Astrocyte of the hippocampus (primary cell): ENCODE measurements around the gene HDAC9.

ENCODE experiments used
- DNase-seq: peaks from one replicate; pipeline ENCODE4 v3.0.0; 2011; ENCODE audit warnings: low read depth, low spot score

Gene HDAC9

DNA sequence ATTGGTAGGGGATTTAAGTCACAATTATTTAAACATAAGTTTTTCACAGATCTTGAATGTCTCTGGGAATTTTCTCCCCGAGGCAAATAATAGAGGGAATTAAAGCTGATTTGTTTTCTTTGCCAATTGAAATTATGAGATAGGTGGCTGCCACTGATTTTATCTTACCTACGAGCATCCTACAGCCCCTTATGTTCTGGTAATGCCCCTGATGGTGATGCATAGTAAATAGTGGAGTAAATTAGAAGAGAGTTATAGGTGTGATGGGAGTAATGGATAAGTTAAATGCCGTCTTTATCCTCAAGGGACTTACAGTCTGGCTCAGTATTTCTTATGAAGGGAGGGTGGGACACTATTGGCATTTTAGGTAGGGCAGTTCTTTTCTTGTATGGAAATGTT, 58.1 kb downstream of the HDAC9 start:
- DNase-seq = no peak

DNA sequence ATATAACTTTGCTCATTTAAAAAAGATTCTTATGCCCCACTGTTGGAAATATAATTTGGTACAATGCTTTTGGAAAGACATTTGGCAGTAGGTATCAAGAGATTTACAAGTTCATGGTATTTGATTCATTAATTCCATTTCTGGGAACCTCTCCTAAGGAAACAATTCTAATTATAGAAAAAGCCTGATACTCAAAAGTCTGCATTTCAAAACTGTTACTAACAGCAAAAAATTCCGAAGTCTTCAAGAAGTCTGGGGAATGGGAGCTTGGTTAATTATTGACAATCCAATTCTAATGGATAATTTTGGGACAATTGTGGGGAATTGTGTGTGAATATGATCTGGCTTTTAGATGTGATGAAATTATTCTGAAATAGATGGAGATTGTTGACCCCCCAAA, 59.6 kb downstream of the HDAC9 start:
- DNase-seq = peak; percentile 66

- no peak for DNase-seq
Measured at GRCh38 chr7:18555968-18556367, 60.4 kb downstream of the HDAC9 start.

- DNase-seq = peak; percentile 74
Measured at GRCh38 chr7:18558503-18558902, 63.0 kb downstream of the HDAC9 start.

DNA sequence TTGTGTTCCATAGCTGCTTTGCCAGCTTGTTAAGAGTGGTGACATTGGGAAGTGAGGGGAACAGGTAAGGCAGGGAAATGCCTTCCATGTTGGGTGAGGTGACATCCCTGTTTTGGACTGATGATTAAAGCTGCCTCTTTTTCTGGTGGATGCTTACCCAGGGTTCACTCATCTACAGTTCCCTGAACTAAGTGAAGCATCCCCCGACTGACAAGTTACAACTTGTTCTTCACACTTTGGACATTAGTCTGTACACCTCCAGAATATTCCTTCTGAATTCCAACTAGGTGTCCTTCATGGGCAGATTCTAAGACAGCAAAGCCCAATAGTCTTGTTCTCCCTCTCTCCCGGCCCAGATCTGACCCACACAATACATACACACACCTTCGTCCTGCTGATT, 63.4 kb downstream of the HDAC9 start:
- DNase-seq = no peak

DNA sequence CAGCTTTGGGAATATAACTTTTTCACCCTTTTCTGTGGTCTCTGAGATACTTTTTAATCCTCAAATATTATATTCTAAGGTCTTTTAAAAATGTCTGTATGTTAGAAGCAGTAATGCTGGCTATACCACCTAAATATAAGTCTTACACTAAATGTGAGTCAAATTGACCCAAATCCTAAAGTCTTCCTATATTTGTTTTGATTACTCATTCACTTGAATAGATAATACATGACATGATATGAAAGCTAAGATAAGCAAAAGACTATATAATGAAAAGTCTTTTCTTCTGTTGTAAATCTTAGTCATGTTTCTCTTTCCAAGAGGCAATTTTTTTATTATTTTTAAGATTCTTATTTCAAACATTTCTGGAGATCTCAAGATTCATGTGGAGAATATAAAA, 64.2 kb downstream of the HDAC9 start:
- no peak for DNase-seq

DNA sequence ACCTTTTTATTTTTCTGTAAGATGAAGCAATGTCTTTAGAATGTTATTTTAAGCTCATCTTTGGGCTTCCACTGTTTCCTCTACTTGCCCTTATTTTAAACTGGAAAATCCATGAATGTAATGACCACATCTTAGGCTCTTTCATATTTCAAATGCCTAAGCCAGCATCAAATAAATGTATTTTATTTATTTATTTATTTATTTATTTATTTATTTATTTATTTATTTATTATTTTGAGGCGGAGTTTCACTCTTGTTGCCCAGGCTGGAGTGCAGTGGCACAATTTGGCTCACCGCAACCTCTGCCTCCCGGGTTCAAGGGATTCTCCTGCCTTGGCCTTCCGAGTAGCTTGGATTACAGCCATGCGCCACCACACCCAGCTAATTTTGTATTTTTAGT, 69.2 kb downstream of the HDAC9 start:
- no peak for DNase-seq

- no peak for DNase-seq
Measured at GRCh38 chr7:18565337-18565736, 69.8 kb downstream of the HDAC9 start.

DNA sequence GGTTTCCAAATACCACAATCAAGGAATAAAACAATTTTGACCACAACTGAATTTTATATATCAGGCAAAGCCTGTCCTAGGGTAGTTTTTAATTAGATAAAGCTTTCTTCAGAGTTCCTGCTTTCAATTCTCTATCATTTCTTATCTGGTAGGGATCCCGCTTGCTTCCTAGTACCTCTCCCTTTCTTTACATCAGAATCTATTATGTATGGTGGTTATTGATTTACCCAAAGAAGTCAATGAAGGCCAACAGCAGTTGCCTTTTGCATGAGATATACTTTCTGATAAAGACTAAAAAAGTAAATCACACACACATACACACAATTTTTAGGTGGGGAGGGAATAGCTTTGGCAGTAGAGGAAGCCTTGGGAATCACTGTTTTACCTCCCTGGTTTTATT, 70.7 kb downstream of the HDAC9 start:
- DNase-seq = no peak

DNA sequence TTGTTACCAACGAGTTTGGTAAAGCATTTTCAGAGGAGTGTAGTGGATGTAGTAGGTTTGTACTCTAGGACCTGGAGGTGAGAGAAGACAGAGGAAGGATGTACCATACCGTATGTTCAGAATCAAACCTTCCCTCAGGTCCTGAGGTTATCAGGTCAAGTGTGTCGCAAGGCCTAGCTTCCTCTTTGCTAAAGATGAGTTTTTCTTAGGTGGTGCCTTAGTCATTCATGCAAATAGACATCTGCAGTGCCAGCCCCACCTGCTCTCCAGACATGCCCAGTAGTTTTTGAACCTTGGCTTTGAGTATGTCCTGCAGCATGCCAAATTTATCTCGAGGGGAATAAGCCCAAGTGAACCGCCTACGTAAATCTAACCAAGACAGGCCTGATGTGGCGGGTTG, 71.3 kb downstream of the HDAC9 start:
- DNase-seq = no peak

- DNase-seq = no peak
Measured at GRCh38 chr7:18570441-18570840, 74.9 kb downstream of the HDAC9 start.

DNA sequence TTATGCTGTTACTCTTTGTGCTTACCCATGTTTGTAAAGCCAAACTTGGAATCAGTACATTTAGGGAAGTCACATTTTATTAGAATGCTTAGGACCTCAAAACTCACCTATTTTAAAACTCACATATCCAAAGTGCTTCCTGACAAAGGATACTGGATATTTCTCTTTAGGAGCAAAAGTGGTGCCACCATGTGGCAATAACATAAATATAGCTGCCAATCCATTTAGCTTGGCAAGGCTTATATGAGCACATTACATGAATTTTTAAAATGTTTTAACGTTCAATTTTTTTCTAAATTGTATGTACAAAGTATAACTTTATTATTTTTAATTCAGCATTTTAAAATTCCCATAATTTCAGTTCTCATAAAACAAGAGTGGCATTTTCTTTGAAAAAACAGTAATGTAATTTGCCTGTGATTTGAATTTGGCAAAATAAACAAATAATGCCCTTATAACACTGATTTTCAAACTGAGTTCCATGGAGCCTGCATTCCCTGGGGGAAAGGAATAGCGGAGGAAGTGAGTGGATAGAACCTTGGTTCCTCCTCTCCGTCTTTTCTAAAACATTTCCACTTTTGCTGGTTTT, 75.4 kb downstream of the HDAC9 start:
- DNase-seq = peak; percentile 68

DNA sequence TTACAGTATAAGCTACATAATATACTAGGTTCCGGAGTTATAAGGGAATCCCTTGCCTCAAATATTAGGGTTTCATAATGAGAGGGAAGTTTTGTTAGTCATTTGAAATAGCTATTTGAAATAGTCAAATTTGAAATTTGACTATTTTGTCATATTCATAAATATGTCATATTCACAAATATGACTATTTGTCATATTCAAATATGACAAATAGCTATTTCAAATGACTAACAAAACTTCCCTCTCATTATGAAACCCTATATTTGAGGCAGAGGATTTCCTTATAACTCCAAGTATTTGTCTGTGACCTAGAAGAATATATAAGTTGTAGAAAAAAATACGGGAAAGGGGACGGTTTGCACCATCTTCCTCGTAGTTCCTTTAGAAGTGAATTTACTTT, 76.6 kb downstream of the HDAC9 start:
- no peak for DNase-seq

DNA sequence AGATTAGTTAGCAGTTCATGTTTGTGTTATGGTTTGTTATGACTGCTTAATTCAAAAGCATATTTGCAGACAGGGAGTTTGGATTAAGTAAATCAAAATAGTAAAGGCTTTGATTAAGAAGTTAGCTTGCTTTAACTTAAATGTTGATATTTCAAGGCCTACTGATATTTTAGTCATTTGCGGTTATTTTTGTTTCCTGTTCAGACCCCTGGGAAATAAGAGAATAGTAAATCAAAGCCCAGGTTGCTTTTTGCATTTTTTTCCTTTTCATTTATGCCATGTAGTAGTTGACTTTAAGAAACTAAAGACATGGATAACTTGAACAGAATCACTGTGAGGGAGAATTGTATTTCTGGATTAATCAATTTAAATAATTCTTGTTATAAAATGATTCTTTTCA, 77.3 kb downstream of the HDAC9 start:
- DNase-seq = no peak

DNA sequence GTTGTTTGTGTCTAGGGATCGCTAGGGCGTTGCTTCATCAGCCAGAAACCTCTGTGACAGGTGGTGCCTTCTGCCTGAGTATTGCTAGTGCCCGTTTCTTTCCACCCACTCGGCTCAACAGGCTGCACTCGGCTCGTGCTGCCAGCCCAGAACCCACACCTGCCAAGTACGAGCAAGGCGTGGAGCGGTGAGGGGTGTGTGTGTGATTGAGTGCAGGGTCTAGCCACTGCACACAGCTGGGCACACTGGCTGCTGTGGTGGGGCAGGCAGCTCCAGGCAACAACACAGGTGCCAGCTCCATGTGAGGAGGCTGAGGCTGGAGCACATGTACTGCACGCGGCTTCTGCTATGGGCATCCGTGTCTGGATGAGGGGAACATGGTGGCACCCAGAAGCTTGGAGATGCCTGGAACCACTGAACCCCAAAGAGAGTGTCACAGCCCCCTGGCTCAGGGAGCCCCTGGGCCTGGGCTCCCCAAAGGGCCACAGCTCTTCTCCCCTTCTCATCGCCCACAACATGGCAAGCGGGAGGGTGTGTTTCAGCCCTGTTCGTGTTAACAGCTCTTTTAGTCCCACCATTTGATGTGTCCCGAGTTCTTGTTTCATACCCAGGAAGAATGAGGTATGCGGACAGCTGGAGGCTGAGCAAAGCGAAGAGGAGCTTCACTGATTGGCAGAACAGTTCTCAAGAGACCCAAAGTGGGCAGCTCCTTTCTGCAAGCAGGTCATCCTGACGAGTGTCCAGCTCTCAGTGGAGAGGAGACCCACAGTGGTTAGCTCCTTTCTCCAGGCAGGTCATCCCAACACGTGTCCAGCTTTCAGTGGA, 78.1 kb downstream of the HDAC9 start:
- no peak for DNase-seq

DNA sequence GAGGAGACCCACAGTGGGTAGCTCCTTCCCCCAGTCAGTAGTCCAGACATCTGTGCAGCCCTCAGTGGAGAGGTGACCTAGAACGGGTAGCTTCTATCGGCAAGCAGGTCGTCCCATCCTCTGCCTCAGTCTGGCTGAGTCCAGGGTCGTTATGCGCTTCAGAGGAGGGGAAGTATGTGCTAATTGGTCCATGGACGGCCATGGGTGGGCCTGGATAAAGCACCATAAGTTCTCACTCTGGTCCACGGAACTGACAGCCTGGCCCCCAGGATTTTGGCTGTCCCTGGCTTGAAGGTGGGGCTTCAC, 78.6 kb downstream of the HDAC9 start:
- DNase-seq = no peak

DNA sequence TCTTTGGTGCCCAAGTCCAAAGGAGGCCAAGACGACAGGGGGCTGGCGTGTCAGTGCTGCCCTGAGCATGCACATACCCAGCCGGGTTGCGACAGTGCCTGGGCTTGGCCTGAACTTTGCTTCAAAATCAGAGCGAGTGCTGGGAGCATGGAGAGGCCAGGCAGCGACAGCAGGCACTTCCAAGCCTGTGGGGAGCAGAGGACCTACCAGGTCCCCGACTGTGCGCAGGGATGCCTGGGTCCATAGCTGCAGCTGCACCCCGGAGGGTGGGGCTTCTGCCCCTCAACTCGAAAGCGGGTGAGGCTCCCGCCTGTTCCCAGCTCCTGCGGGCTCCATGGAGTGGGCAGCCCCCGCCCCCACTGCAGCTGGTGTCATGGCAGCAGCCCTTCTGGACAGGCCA, 79.1 kb downstream of the HDAC9 start:
- DNase-seq = no peak

DNA sequence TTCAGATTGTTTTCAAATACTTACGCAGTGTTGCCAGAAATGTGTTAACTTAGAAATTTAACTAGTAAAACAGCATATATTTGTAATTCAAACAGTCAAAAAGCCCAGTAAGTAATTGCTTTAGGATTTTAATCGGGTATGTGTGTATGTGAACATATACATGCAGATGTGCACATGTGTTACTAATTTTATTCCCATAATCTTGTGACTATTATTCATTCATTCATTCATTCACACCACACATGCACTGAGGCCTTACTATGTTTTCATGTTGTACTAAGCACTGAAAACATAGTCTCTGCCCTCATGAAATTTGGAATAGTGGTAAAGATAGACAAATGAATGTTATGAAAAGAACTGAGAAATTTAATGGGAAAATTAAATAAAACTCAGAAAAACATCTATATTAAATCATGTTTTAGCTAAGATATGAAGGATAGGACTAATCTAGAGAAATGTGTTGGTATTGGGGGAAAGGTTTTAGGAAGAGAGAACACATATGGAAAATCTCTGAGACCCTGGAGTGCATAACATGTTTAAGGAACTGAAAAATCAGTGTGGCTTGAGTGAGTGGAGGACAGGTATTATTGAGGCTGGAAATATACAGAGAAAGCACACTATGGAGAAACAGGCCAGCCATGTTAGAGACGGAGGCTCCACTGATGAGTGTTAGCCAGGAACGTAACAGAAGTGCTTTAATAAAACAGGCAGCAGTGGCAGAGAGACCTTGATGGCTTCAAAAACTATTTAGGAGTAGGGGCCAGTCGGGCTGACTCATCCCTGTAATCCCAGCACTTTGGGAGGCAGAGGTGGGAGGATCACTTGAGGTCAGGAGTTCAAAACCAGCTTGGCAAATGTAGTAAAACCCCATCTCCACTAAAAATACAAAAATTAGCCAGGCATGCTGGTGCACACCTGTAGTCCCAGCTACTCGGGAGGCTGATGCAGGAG, 80.3 kb downstream of the HDAC9 start:
- DNase-seq = no peak

DNA sequence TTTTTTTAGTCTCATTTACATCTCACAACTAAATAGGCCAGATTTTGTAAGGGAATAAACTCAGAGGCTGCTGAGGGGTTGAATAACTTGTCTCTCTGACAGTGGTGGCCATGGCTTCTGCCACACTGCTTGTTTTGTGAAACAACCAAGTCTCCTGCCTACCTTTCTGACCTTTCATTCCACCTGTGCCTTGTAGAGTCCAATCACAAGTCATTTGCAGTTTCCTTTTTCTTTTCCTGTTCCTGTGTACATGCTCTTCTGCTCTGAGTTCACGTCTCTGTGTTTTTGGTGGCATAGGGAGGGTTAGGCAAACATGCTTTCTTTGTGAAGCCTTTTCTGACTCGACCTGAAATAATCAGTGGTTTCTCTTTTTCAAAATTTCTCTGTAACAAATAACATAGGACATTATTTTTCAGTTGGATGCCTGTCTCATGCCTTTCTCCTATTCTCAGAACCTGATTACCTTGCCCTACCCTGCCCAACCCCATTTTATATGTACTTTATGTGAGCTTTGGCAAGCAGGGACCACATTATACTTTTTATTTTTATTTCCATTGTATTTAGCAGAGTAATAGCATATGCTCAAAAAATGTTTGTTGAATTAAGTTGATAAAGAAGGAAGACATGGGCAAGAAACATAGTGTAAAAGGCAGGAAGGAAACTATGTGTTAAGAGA, 81.7 kb downstream of the HDAC9 start:
- no peak for DNase-seq

GRCh38 chr7:18579698-18580097, 84.1 kb downstream of the HDAC9 start:
- DNase-seq = no peak

- peak; percentile 47 for DNase-seq
Measured at GRCh38 chr7:18580950-18581349, 85.4 kb downstream of the HDAC9 start.

DNA sequence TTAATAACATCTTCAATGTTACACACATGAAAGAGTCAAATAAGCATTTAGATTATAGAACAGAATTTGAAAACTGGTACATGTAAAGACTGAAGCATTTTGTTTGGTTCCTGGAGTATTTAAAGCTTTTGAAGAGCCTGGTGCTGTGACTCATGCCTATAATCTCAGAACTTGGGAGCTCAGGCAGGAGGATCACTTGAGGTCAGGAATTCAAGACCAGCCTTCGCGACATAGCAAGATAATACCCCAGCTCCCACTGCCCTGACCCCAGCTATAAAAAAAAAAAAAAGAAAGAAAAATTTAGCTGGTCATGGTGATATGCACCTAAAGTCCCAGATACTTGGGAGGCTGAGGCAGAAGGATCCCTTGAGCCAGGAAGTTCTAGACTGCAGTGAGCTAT, 87.8 kb downstream of the HDAC9 start:
- DNase-seq = peak; percentile 51
